GM12878 (cell line): ENCODE data around the gene TOLLIP. TPM values are rescaled to one million over a fixed set of nuclear protein-coding genes. Genes with fewer than 3 reads are reported as not detected.

ENCODE experiments used
- ATAC-seq: fragments of 200-7000 bp; cut with Tn5 transposase; 3 replicates; pipeline ENCODE4 v1.9.1; 2020; ENCODE audit warnings: mild to moderate bottlenecking, moderate library complexity
- BruUV-seq: library from RNA; stranded (reverse); fragments of 400-500 nt; replicated peaks from 2 replicates; lab custom pipeline; 2021; lab: Mats Ljungman, UMichigan
- CTCF ChIA-PET: fragments of 300-600 bp; sonication (Branson Sonifier 250); formaldehyde crosslinking; extraction: SDS; loops from one replicate; lab custom pipeline; 2021; ENCODE audit warnings: inconsistent platforms; lab: Yijun Ruan, JAX
- POLR2A ChIA-PET: fragments of 350-600 bp; formaldehyde crosslinking; extraction: SDS; loops from one replicate; lab custom pipeline; 2021; ENCODE audit warnings: inconsistent platforms; lab: Charles Lee
- RAD21 ChIA-PET: fragments of 300-600 bp; sonication (Branson Sonifier 250); formaldehyde crosslinking; loops from one replicate; lab custom pipeline; 2023; ENCODE audit warnings: antibody characterized with exemption; ENCODE audit not compliant: unreplicated experiment; lab: Charles Lee
- SMC1A ChIA-PET: fragments of 300-600 bp; sonication (Branson Sonifier 250); formaldehyde crosslinking; loops from one replicate; lab custom pipeline; 2023; ENCODE audit not compliant: unreplicated experiment, uncharacterized antibody; lab: Charles Lee
- DNase-seq: peaks from one replicate; pipeline ENCODE4 v3.0.0-alpha.2; 2011; ENCODE audit warnings: low read depth, low spot score
- FAIRE-seq: peaks from 3 replicates; lab custom pipeline; 2011; peaks lifted over from hg19 to GRCh38; lab: Jason Lieb, UNC
- H2AFZ ChIP-seq: 2 replicates; pipeline ENCODE4 v1.6.0; 2011; ENCODE audit warnings: low read depth, low read length, control low read depth; ENCODE audit not compliant: control insufficient read depth
- H3K27ac ChIP-seq: 2 replicates; pipeline ENCODE4 v1.5.1; 2011; ENCODE audit warnings: control low read depth; ENCODE audit not compliant: control insufficient read depth, insufficient read depth
- H3K27me3 ChIP-seq, 2 experiments: replicated peaks in 1 of 2; 2 replicates each; pipeline versions ENCODE4 v1.6.0 to v1.6.1; 2011; ENCODE audit warnings: low read length in 1 of 2; ENCODE audit not compliant: control insufficient read depth in 2 of 2, insufficient read depth in 2 of 2
- H3K36me3 ChIP-seq, 2 experiments: 2 replicates each; pipeline ENCODE4 v1.5.1; 2011; ENCODE audit warnings: low read length in 1 of 2; ENCODE audit not compliant: control insufficient read depth in 2 of 2, insufficient read depth in 2 of 2
- H3K4me1 ChIP-seq: 2 replicates; pipeline ENCODE4 v1.6.1; 2011; ENCODE audit warnings: mild to moderate bottlenecking, low read length, moderate library complexity, mixed read lengths; ENCODE audit not compliant: control insufficient read depth, insufficient read depth
- H3K4me2 ChIP-seq: 2 replicates; pipeline ENCODE4 v1.6.0; 2011; ENCODE audit warnings: control low read depth; ENCODE audit not compliant: control insufficient read depth, insufficient read depth
- H3K4me3 ChIP-seq: fragments of 200-600 bp; sonication (generic); 2 replicates; pipeline ENCODE4 v1.5.1; 2016
- H3K79me2 ChIP-seq: 2 replicates; pipeline ENCODE4 v1.6.0; 2011; ENCODE audit warnings: low read length; ENCODE audit not compliant: control insufficient read depth, insufficient read depth
- H3K9ac ChIP-seq: 2 replicates; pipeline ENCODE4 v1.8.0; 2011; ENCODE audit warnings: low read length, control low read depth, mixed read lengths; ENCODE audit not compliant: control insufficient read depth, insufficient read depth
- H3K9me3 ChIP-seq: replicated peaks from 3 replicates; pipeline ENCODE4 v1.5.1; 2011; ENCODE audit warnings: mild to moderate bottlenecking, low read length; ENCODE audit not compliant: control insufficient read depth, insufficient read depth
- H4K20me1 ChIP-seq: 2 replicates; pipeline ENCODE4 v1.6.0; 2011; ENCODE audit not compliant: control insufficient read depth, insufficient read depth
- E2F8 ChIP-seq: fragments of 450-650 bp; IDR thresholded peaks from 2 replicates; pipeline ENCODE4 v1.6.1; 2018; ENCODE audit warnings: mild to moderate bottlenecking, low read depth, moderate library complexity; ENCODE audit not compliant: partially characterized antibody
- E4F1 ChIP-seq: fragments of 450-650 bp; IDR thresholded peaks from 2 replicates; pipeline ENCODE4 v1.6.1; 2018; ENCODE audit warnings: borderline replicate concordance, mild to moderate bottlenecking; ENCODE audit not compliant: partially characterized antibody
- ETV6 ChIP-seq, 2 experiments: fragments of 450-650 bp in 1 of 2; IDR thresholded peaks in 1 of 2; conservative IDR thresholded peaks in 1 of 2; 2 replicates each; pipeline ENCODE4 v1.6.1; 2014; ENCODE audit warnings: antibody characterized with exemption in 1 of 2, borderline replicate concordance in 1 of 2, low read depth in 1 of 2, mild to moderate bottlenecking in 1 of 2, moderate library complexity in 1 of 2
- FOXK2 ChIP-seq: fragments of 450-650 bp; IDR thresholded peaks from 2 replicates; pipeline ENCODE4 v1.6.1; 2017; ENCODE audit warnings: mild to moderate bottlenecking, moderate library complexity
- GABPA ChIP-seq: IDR thresholded peaks from 2 replicates; pipeline ENCODE4 v1.6.1; 2014; ENCODE audit warnings: antibody characterized with exemption, low read depth, mild to moderate bottlenecking, inconsistent platforms
- HDAC2 ChIP-seq: fragments of 200-600 bp; sonication (generic); IDR thresholded peaks from 2 replicates; pipeline ENCODE4 v1.6.1; 2017
- NKRF ChIP-seq: fragments of 450-650 bp; conservative IDR thresholded peaks from 2 replicates; pipeline ENCODE4 v1.6.1; 2017; ENCODE audit warnings: mild to moderate bottlenecking, moderate library complexity
- PKNOX1 ChIP-seq: fragments of 450-650 bp; IDR thresholded peaks from 2 replicates; pipeline ENCODE4 v1.6.1; 2016; ENCODE audit warnings: mild to moderate bottlenecking
- POLR2A ChIP-seq: IDR thresholded peaks from 2 replicates; pipeline ENCODE4 v1.6.1; 2011; ENCODE audit warnings: low read depth, mild to moderate bottlenecking, low read length
- RCOR1 ChIP-seq: conservative IDR thresholded peaks from 2 replicates; pipeline ENCODE4 v1.6.1; 2012; ENCODE audit warnings: low read depth, low read length, improper control_type of control experiment
- RFX5 ChIP-seq: IDR thresholded peaks from 2 replicates; pipeline ENCODE4 v1.6.1; 2011; ENCODE audit warnings: low read depth, low read length, improper control_type of control experiment
- STAT1 ChIP-seq: fragments of 450-650 bp; conservative IDR thresholded peaks from 2 replicates; pipeline ENCODE4 v1.6.1; 2014; ENCODE audit warnings: antibody characterized with exemption, mild to moderate bottlenecking
- SUZ12 ChIP-seq: fragments of 200-600 bp; sonication (generic); IDR thresholded peaks from one replicate; pipeline ENCODE4 v1.6.1; 2018; ENCODE audit warnings: antibody characterized with exemption, mild to moderate bottlenecking; ENCODE audit not compliant: unreplicated experiment
- ZNF207 ChIP-seq: fragments of 450-650 bp; IDR thresholded peaks from 2 replicates; pipeline ENCODE4 v1.6.1; 2014; ENCODE audit warnings: antibody characterized with exemption, mild to moderate bottlenecking, borderline replicate concordance
- WGBS: methylation state at CpG from one replicate; pipeline ENCODE4 v1.1.6; 2016; ENCODE audit warnings: low lambda C conversion rate; ENCODE audit not compliant: insufficient replicate concordance, insufficient coverage; ENCODE audit errors: missing lambda C conversion rate; 5-methylcytosine and 5-hydroxymethylcytosine counted together
- in situ Hi-C: fragments of 300-500 bp; cut with MboI; formaldehyde crosslinking; loops from 9 replicates; pipeline ENCODE4 v1.14.3; 2018; ENCODE audit warnings: mixed read lengths
- intact Hi-C: fragments of 100-400 bp; cut with micrococcal nuclease; formaldehyde crosslinking; loops from one replicate; pipeline ENCODE4 v1.14.2; 2022; ENCODE audit not compliant: unreplicated experiment
- polyA plus RNA-seq, 11 experiments: library from polyadenylated mRNA; depleted of rRNA in 4 of 11; unstranded in 6 of 11; stranded (reverse) in 5 of 11; fragments of >200 nt; fragmentation: Nextera tagmentation in 4 of 11; fragmentation: Illumina TruSeq in 1 of 11; extraction: Ambion mirVana in 4 of 11; extraction: Trizol in 1 of 11; gene quantifications; 1 replicate in 1 of 11; 2 replicates in 10 of 11; pipeline versions ENCODE4 v1.2.1 to v1.2.3, GENCODE V29; 2011 to 2016; ENCODE audit warnings: inconsistent platforms in 2 of 11, missing spikeins in 2 of 11, low read depth in 1 of 11
- total RNA-seq, 4 experiments: library from RNA; depleted of rRNA in 3 of 4; stranded (reverse); fragments of >200 nt in 3 of 4; fragmentation: Illumina TruSeq in 1 of 4; extraction: Trizol in 1 of 4; gene quantifications; 2 replicates each; pipeline versions ENCODE4 v1.2.1 to v1.2.3, GENCODE V29; 2013 to 2021

TOLLIP gene
- total and polyA plus RNA-seq, 10 of the 15 experiments (the other 5 are each of a cell fraction or from before 2014, with no cell fraction given), result 0.47 to 39.5 (median 21.6) TPM

- no peak overlapping the region for H3K9ac ChIP-seq
- WGBS, result 47% methylated on average over 24 of the region's 25 CpGs
- no peak overlapping the region for H3K27ac ChIP-seq
- no peak overlapping the region for H2AFZ ChIP-seq
- no TSS peak for BruUV-seq
- ChIA-PET SMC1A (no interaction called here), RAD21 (no interaction called here), CTCF (no interaction called here), POLR2A (interaction anchor here (0.6 kb wide), 1 partner anchor 18 kb away, joined by 3 read pairs; no protein-coding TSS in a partner anchor)
- FAIRE-seq (no peak), DNase-seq (no peak), ATAC-seq (no peak)
- no peak overlapping the region for H3K4me2 ChIP-seq
- intact Hi-C loops, result no loop called here
- no peaks in the 10 kb centered on the region for H3K4me1 ChIP-seq
- H3K9me3 ChIP-seq, result no peaks in the 10 kb centered on the region
- no peaks in the 10 kb centered on the region for H3K27me3 ChIP-seq
- no peak overlapping the region for H3K4me3 ChIP-seq
- H3K79me2 ChIP-seq, result no peaks in the 10 kb centered on the region
- no peaks in the 10 kb centered on the region for H3K36me3 ChIP-seq
- no peaks in the 10 kb centered on the region for H4K20me1 ChIP-seq
- in situ Hi-C loops, result no loop called here
- TF ChIP-seq RFX5 (no peak), E2F8 (no peak), SUZ12 (no peak), POLR2A (no peak), ZNF207 (no peak), GABPA (no peak), ETV6 (conservative IDR thresholded peaks at IDR 0.05 in 1 of 2, IDR thresholded peaks at IDR 0.05 in 1 of 2; ENCODE audit: borderline replicate concordance in 1 of 2, low read depth in 1 of 2) (no peak), RCOR1 (no peak), HDAC2 (no peak), NKRF (no peak), E4F1 (no peak), PKNOX1 (no peak), STAT1 (no peak), FOXK2 (no peak)
Observed at GRCh38 chr11:1343391-1344055, 34.1 kb upstream of the TOLLIP start.
